ENCODE measurements around the gene CAMK1D.

The CAMK1D gene

DNA sequence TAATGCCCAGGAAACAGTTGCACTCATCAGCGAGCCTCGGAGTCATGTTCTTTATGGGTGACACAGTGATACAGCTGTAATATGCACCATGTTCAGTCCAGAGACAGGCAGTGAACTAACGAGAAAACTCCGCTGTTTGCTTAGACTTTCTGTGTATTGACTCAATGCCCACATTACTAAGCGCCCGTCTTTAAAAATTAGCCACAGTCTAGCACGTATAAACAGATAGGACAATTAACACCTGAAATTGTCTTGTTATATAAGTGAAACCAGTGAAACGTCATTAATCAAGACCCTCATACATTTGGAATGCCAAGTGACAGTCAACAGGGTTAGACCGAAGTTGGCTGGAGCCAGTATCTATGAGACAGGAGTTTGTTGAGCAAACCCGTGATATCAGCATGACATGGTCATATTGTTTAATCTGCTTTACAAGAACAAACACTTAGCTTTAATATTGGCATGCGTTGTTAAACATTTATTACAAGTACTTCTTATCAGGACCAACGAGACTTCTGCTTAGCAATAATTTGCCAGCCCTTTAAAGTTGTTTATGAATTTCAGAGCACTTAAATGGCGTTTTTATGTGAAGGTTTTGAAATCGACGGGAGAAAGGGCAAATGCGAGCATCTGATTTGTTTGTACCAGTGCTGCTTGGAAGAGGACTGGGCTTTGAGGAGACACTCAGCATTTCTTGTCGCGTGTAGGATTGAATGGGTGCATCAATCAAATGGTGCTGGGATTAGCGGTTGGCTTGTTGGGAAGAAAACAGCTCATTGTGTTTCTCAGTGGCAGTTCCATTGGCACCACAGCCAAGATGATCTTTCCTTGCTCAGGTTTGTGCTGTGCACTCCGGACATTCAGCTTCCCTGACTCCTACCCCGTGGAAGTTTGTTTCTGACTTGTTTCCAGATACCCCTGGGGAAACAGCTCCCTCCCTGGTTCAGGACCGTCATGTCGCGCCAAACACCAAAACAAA lies 56.3 kb downstream of the CAMK1D start:
- DNase-seq: no peak

DNA sequence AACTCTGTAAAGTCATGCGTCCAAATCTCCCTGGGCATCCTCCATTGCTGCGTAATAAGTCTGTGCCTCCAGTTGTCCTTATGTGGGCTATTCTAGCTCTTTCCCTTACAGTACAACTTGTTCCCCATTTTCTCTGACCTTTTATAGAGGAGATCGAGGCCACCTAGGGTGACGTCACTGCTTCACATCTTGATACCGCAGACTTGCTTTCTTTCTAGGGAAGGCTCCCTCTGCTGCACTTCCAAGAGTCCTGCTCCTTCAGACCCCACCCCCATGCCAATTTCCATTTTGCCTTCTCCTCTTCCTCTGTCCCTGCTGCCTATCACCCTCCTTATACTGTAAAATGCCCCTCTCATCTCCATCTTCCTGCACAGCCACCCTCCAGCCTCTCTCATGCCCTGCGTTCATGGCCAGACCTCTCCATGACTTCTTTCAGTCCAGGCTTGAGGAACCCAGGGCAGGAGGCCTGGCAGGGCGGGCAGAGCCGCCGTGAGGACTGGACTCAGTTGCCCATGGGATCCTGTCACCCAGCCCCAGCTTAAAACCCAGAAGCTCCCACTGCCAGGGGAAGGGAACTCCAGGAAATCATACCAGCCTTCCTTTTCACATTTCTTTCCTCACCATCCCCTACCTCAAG lies 57.5 kb downstream of the CAMK1D start:
- DNase-seq: no peak

- no peak for DNase-seq
Observed at GRCh38 chr10:12408472-12408871, 59.1 kb downstream of the CAMK1D start.

GRCh38 chr10:12409161-12409560 lies 59.8 kb downstream of the CAMK1D start:
- DNase-seq: no peak

- no peak for DNase-seq
Observed at GRCh38 chr10:12409613-12410012, 60.3 kb downstream of the CAMK1D start.

GRCh38 chr10:12412666-12413368 lies 63.5 kb downstream of the CAMK1D start:
- DNase-seq: peak; percentile 62

- DNase-seq: no peak
Observed at GRCh38 chr10:12413369-12413711, 64.0 kb downstream of the CAMK1D start.

DNA sequence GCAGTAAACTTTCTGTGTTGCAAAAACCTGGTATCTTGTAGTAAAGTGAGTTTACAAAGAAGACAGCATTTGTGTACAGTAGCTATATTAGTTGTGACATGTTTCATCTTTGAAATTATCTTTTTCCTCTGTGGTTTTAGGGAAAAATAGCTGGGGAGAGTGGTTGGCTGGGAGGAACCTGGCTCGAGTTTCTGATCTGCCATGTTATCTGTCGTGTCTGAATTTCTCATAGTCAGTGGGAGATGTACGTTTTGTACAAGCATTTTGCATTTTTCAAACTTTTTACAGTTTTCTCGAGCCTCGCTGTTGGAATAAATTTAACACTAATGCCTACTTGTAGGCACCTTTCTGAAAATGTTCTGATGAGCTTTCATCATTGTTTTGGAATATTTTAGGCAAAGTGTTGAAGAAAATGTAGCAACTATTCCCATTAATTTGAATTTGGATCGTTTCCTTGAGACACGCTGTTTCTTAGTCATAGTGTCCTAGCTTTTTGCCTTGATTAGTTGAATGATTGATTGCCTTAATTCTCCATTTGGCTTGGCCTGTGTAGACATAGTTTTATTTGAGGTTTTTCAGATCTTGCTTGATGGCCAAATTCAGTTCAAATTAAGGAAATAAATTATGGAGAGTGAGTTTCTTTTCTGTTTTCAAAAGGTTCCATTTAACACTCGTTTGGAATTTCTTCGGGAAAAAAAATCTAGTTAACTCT lies 65.1 kb downstream of the CAMK1D start:
- DNase-seq: no peak

DNA sequence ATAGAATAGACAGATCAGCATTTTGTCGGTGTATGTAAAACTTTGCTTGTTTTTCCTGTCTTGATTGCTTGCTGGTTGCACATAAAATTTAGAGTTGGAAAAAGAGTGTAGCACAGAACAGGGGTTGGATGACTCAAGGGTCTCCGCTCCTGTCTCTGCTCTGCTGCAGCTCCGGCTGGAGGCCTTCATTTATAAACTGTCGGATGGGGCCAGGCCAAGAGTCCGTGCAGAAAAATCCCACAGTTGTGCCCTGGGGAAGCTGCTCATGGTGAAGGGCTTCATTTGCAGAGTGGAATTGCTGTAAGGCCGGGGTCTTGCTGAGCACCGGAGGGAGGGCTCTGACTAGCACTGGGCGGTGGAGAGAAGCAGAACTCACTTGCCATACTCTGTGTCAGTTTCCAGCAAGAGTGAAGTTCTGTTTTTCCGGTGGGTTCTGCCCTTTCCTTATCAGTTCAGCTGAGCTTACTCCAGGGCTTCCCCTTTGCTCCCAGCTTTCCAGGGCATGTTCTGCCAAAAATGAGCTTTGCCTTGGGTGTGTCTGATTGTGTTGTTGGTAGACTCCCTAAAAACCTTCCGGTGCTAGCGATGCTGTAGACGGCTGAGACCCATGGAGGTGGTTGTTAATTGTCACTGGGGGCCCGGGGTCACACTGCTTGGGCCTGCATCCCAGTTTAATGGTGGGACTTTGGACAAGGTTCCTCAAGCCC lies 67.2 kb downstream of the CAMK1D start:
- no peak for DNase-seq

GRCh38 chr10:12417331-12417730 lies 68.0 kb downstream of the CAMK1D start:
- no peak for DNase-seq

GRCh38 chr10:12418000-12418399 lies 68.7 kb downstream of the CAMK1D start:
- no peak for DNase-seq

DNA sequence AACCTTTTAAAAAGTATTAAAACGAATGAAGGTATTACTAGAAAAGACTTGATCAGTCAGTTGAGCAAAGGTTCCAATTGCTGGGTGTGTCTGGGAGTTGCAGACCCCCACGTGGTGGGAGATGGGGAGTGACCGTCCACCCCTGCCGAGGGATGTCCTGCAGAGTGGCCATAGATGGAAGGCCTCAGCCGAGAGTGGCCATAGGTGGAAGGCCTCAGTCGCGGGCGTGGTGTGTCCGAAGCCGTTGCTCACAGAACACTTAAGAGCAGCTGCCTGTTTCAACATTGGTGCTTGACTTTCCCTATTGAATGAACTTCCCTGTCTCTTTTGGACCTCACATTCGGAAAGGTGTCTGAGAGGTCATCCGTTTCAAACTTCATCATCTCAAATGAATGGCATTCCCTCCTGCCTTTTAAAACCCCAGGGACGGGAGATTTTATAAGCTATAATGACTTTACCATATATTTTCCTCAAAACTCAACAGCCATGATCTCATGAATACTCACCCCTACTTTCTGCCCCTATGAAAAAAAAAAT lies 69.4 kb downstream of the CAMK1D start:
- no peak for DNase-seq

- DNase-seq: peak; percentile 79
Observed at GRCh38 chr10:12419262-12419847, 70.0 kb downstream of the CAMK1D start.

GRCh38 chr10:12420530-12421120 lies 71.3 kb downstream of the CAMK1D start:
- no peak for DNase-seq

DNA sequence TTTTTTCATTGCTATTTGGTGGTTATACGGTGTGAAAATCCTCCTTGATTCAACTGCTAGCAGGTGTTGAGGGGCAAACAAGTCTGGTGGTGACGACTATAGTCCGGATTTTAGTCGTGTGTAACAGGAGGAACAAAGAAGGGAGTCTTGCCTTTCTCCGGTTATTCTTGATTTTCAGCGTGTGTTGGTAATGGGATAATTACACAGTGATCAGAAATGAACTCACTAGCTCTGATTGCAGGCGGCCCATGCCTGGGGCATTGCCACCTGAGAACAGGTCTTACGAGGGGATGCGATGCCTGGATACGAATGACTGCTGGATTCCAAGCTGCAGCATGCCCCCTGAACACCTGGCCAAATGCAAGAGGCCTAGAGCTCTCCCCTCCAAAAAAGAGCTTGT lies 72.8 kb downstream of the CAMK1D start:
- no peak for DNase-seq

- no peak for DNase-seq
Observed at GRCh38 chr10:12423896-12424295, 74.5 kb downstream of the CAMK1D start.

GRCh38 chr10:12427276-12427675 lies 77.9 kb downstream of the CAMK1D start:
- no peak for DNase-seq

GRCh38 chr10:12428447-12429135 lies 79.2 kb downstream of the CAMK1D start:
- no peak for DNase-seq

- no peak for DNase-seq
Observed at GRCh38 chr10:12430406-12430982, 81.1 kb downstream of the CAMK1D start.

Data from activated CD4-positive, alpha-beta T cell treated with anti-CD3 and anti-CD28 coated beads, Interleukin-10, Interleukin-2, amounts not matched to agents 100 ng/mL and 50 ng/mL, durations not matched to agents 16 hours and 8 hours (primary cell).